GM18502 (cell line): ENCODE measurements around the gene PALMD.

Experiments used
- ATAC-seq: cut with Tn5 transposase; IDR thresholded peaks from one replicate; pipeline ENCODE4 v1.9.1; 2021; ENCODE audit warnings: mild to moderate bottlenecking; ENCODE audit not compliant: unreplicated experiment, poor library complexity

The PALMD gene

DNA sequence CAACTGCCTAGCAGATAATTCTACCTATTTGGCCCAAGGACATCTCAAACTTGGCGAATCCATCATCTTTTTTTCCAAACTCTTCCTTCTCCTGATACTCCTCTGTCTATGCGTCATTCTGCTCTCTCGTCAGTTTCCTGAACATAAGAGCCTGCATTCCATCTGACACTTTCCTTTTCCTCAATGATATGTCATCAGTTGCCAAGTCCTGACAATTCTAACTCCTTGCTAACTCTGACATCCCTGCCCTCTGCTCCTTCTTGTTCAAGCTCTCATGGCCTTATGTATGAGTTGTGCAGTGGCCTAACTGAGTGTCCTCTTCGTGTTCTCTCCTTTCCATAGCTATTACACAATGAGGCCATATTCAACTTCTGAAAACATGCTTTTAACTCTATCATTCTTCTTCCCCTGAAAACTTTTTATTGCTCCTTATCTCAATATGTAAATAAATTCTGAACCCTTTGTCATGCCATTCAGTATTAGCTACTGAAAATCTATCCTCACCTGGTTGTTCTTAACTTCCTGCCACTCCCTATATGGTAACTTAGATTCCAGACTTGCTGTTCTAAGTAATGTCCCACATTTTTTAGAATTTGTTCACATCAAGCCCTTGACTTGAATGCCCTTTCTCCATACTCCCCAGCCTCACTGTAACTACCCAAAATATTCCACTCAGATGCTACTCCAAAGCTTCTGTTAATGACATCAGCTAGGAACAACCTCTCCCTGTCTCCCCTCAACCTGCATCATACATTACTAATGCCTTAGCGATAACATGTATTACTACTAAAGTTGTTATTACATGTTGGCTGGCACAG is 11.5 kb downstream of the PALMD start:
- ATAC-seq = no peak

DNA sequence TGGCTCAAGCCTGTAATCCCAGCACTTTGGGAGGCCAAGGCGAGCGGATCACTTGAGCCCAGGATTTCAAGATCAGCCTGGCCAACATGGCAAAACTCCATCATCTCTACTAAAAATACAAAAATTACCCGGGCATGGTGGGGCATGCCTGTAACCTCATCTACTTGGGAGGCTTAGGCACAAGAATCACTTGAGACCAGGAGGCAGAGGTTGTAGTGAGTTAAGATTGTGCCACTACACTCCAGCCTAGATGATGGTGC is 12.0 kb downstream of the PALMD start:
- no peak for ATAC-seq

DNA sequence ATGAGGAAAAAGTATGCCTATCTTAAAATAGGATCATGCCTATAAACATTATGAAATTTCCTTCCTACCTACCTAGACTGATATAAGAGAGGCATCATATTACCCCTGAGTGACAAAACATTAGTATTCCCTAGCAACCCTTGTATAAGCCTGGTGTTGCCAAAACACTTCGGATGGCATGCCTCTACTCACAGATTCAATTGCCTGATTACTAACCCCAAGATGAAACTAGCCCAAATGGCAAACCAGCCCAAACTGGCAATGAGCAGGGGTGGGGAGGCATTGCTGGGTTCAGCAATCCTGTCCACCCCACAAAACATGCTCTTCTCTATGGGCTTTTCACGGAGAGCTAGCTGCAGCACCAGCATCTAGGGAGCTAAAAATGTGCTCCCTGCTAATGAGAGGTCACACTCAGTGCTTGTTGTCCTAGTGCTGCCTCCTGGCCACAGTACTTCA is 13.9 kb downstream of the PALMD start:
- no peak for ATAC-seq

DNA sequence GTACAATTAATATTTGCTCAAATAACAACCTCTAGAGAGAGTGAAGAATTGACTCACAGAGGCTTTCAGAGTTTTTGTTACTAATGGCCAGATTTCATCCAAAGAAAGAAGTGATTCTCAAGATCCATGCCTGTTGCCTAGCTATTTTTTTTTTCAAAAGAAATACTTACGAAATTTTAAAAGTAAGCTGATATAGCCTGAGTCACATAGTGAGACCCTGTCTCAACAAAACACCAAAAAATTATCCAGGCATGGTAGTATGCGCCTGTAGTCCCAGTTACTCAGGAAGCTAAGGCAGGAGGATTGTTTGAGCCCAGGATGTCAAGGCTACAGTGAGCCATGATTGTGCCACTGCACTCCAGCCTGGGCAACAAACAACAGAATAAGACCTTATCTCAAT is 14.6 kb downstream of the PALMD start:
- no peak for ATAC-seq

DNA sequence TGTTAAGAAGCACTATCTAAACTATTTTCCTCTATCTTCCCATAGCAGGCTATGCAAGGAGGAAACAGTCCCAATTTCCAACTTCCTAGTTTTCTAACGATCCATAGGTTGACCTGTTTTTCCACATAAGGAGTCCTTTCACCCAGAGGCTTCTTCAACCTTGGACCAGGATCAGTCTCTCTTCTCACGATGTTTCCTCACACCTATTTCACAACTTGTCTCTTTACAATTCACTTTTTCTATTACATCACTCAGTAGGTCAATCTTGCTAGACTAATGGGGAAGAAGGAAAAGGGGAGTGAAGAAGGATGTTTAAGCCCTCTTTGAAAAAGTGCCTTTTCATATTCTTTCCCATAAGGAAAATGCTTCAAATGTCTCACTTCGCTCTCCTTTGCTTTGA is 15.9 kb downstream of the PALMD start:
- no peak for ATAC-seq

DNA sequence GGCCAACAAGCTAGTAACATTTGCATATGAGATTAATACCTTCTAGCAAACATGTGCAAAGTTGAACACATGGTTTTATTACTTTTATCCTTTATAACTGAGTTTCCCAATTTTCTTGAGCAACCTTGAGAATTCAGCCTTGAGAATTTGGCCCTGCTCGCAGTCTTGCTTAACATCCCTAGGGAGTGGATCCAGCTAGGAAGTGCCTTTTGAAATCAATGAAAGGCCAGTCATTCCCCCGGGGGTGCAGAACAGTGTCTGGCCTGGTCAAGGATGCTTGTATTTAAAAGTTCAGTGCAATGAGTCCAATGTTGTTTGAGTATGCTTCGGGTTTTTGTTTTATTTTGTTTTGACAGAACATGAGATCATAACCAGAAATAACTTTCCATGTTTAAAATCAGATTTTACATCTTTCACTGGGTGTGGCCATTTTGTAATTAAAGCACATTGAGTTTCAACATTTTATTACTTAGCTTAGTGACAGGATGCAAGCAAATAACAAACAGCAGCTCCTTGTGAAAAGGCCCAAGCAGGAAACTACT is 16.7 kb downstream of the PALMD start:
- ATAC-seq = no peak

DNA sequence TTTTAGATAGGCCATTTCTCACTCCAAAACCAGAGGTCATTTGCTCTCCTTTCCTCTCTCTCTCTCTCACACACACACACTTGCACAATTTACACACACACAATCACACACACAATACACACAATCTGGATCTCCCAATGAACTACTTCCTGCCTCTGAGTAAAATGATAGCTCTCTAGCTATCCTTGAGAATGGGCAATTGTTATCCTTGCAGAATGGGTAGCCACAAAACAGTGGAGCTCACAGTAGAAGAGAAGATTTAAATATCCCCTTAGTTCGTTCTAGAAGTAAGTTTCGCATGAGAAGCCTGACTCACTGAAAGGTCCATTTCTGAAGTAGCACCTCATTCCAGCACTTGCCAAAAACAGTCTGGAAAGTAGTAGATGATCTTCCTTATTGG is 17.6 kb downstream of the PALMD start:
- ATAC-seq = no peak

DNA sequence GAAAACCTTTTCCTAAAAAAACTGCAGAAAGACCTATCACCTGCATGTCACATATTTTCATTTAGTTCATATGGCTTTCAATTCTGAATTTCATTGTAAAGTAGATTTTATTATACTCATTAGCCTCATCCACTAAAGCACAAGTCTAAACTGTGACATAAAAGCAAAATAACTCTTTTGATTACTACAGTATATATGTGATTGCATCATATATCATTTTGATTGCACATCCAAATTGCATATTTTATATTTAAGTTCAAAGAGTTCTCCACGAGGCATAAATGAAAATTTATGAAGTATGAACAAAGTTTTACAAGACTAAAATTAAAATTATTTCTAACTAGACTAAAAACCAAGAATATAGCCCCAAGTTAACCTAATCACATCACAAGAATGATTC is 19.3 kb downstream of the PALMD start:
- ATAC-seq = no peak

DNA sequence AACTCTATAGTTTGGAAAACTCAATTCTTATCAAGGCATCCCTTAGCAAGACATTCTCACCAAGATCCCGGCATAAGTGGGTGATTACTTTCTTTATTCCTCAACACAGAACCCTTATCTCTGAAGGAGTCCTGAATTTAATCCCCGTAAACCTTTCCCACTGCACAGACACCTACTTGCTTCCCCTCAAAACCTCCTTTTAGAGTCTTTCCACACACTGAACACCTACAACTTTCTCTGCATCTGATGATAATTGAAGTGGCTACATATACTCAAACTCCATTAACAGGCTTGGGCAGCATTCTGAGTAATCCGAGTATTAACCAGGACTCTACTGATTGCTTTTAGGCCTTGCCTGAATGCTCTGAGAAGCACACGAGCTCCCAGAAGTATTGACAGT is 23.5 kb downstream of the PALMD start:
- no peak for ATAC-seq

DNA sequence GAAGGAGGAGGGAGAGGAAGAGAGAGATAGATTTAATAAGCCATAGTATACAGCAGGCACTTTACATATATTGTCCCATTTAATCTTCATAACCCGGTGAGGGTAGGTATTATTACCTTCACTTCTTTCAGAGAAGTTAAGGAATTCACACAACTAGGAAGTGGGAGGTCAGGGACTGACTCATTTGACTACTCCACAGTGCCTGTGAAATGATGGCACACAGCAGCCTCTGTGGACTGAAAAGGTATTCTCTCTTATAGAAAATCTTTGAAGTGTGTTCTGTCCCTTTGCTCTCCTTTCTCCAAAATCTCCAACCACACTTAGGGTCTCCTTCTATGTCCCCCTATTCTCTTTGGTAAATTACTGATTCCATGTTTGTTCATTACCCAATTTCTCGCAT is 23.9 kb downstream of the PALMD start:
- no peak for ATAC-seq

DNA sequence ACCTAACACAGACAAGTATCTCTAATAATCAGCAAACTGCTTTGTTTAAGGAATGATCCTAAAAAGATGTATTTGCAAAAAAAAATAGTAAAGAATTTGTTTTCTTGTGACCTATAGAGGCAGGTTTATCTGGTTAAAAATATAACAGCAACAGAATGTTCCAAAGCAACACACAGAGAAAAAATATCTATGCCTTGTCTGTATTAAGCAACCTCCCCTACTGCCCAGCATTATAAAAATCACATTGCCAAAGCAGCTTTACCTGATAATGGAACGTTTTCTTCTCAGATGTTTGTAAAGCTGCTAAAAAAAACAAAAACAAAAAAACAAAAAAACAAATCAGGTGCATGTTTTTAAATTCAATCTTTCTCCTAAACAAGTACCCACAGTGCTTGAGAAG is 24.7 kb downstream of the PALMD start:
- ATAC-seq = no peak

DNA sequence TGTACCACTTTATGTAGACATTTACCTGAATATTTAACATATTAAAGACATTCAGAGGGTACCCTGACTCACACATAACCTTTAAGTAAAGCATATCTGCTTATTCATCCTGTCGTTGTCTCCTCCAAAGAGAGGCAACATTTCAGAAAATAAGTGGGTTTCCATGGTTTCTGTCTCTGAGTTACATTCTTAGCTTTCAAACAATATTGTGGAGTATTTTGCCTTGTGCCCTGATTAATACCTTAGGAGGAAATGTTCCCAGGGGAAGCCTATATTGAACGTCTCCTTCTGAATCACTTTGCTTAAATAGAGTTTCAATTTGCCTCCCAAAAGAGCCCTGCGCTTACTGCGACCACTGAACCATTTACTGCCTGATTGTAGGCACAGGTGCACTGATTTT is 26.1 kb downstream of the PALMD start:
- ATAC-seq = no peak

DNA sequence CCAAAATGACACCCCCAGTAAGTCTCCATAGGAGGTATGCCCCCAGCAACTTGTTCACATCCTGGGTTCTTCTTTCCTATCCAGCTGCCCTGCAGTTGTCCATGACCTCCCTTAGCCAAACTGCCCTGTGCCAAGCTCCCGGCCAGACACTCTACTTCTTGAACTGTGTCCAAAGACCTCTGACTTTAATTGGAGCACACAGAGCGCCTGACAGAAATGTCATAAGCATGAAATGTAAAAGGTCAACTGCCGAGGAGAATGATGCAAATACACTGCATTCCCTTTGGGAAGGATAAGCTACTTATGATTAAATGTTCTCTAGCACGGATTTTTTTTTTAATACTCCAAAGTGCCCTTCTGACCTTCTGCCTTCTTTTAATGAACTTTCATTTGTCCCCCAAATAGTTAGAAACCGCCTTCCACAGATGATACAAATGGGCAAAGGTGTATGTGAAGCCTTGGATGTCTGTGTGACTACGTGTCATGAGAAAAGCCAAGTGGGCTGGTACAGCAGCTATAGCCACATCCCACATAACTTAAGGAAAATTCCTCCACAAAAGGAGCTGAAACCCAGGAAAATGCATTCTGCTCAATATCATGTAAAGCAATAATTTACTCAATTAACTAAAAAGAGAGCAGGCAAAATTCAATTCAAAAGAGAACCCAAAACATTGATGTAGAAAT is 26.8 kb downstream of the PALMD start:
- no peak for ATAC-seq

DNA sequence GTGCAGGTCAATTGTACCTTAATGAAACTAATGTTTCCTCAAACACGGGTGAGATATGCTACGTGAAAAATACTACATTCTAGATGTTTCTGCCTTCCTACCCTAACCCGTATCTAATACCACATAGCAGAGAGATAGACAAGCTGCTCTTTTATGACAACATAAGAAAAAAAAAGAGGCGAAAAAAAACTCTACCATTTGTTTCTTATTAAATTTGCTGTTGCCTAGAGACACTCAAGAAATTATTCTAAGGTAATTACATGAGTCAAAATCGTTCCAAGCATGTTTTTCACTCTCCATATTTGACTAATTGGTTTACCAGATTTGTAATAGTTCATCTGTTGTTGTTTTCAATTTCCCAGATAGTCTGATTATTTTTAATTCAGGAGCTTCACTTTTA is 27.4 kb downstream of the PALMD start:
- no peak for ATAC-seq

DNA sequence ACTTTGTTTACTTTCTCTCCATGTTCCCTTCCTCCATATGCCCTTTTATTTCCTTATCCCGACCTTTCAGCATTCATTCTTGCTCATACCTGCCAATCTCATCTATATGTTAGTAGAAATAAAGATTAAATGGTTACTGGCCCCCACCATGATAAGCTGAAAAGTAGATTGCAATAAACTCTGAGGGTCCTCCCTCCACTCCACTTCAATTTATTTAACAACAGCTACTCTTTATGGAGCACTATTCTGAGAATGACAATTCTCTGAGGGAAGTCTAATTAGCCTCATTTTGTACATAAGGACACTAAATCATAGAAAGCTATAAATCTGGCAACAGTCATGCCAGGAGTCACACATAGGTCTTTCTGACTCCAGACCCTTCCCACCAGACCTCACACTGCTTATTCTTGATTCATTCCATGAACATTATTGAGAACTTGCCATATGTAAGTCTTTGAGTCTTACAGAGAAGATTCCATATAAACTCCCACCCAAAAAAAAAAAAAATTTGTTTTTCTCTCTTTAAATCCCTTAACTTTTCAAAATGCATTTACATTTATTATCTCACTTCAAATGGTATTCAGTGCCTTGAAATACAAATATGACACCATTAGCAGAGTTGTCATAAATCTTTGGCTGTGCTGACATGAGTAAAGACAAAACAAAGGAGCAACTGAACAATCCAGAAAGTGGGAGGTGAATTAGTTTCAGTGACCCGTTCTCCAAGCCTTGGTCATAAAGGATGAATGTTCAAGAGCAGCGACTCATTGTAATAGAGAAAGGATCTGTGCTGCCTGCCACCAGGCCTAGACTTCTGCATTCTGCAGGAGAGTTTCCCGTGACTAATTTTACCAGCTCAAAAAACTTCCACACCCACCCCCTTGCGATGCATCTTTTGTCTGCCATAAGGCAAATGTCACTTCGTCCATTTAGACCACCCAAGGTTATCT is 28.5 kb downstream of the PALMD start:
- no peak for ATAC-seq

DNA sequence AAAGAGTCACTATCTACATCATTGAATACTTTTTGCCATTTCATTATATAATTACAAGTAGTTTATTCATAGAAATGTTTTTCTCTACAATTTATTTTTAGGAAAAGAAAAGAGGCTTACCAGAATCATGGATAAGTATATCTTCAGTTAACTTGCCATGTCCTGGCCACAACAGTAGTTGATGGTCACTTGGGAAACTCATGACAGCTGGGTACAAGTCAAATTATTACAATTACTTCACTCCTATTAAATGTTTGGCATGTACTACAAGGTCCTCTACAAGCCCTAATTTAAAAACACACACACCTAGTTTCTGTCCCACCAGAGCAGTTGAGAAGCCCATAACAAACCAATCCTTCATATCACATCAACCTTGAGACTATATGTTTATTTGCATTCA is 29.4 kb downstream of the PALMD start:
- no peak for ATAC-seq

DNA sequence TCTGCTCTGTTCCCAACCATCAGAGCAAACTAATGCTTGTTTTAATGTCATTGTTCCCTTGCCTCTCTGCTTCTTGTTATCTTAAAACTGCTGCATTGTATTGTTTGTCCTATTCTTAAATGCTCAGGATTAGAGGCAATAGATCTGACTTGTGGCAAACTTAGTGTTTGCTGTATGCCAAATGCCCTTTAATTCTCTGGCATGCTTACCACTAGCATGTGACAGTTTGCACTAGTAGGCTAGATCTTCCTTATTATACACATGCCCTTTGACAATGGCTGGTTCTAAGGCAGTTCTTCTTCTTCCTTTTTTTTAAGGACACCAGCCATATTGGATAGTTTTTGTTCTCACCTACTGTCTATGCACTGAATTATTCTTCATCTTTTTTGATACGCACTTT is 30.1 kb downstream of the PALMD start:
- ATAC-seq = no peak

DNA sequence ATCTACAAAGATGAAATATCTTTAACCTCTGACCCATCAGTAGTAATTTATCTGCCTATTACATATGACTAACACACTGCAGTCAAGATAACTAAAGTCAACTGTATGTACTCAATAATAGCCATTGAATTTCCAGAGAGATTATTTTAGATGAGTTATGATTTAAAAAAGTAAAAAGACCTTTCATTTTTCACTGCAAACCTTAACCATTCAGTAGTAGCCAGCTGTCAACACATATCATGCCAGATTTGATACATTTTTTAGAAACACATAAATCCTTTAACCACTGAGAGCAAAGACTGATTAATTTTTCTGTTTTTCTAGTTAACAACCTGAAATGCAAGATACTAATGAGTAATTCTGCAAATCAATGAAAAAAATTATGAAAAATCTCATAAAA is 31.0 kb downstream of the PALMD start:
- ATAC-seq = no peak

DNA sequence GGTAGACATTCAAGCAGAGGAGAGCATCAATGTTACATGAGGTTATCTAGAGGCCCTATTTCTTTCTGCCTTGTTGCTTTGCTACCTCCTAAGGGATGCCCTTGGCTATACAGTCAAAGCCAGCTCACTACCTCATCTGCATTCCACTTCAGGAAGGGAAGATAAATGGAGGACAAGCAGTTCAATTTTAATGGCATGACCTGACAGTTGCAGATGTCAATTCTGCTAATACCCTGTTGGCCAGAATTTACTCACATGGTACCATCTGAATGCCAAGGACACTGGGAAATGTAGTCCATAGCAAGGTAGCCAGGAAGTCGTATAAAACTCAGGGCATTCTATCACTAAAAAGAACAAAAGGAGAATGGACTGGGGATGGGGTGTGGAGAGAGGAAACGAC is 31.5 kb downstream of the PALMD start:
- ATAC-seq = no peak

DNA sequence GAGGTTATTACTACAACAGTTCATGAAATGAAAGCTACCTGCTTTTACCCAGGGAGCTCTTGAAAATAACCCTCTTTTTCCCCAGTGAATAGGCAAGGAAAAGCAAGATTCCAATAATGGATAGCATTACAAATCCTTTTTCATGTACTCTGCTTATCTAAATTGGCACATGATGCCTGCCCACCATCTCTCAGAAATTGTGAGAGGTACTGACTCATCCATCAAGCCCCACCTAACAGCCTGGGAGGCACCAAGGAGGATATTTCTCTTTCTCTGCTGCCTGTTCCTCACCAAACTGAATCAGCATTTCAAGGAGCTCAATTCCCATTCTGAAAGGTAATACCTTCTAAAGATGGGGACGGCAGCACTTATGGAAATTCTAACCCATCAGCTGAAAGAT is 34.4 kb downstream of the PALMD start:
- no peak for ATAC-seq

DNA sequence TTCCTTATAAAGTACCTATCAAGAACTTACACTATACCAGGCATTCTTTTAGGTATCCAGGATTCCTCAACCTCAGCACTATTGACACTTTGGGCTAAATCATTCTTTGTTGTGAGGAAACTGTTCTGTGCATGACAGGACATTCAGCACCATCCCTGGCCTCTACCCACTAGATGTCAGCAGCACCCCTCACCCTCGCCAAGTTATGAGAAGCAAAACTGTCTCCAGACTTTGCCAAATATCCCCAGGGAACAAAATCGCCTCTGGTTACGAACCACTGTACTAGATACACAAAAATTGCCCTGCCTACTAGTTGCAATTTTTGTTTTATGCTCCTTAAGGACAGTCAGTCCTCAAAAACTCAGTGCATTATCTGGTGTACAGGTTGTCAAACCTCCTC is 35.7 kb downstream of the PALMD start:
- ATAC-seq = no peak
